Glutamatergic neuron (in vitro differentiated cells): ENCODE measurements around the gene PAQR8. TPM values are rescaled to one million over a fixed set of nuclear protein-coding genes. Genes with fewer than 3 reads are reported as not detected.

Experiments used
- DNase-seq: peaks from one replicate; pipeline ENCODE4 v3.0.0; 2022
- H3K27ac Mint-ChIP-seq: one replicate; pipeline ENCODE4 v1.8.0; 2020; ENCODE audit warnings: mild to moderate bottlenecking, mixed read lengths, inconsistent platforms; ENCODE audit not compliant: unreplicated experiment
- H3K27me3 Mint-ChIP-seq: one replicate; pipeline ENCODE4 v1.8.0; 2020; ENCODE audit warnings: mild to moderate bottlenecking, moderate library complexity, mixed read lengths, inconsistent platforms; ENCODE audit not compliant: unreplicated experiment
- H3K36me3 Mint-ChIP-seq: one replicate; pipeline ENCODE4 v1.8.0; 2020; ENCODE audit warnings: mild to moderate bottlenecking, mixed read lengths, inconsistent platforms; ENCODE audit not compliant: unreplicated experiment
- H3K4me1 Mint-ChIP-seq: one replicate; pipeline ENCODE4 v1.8.0; 2020; ENCODE audit warnings: mild to moderate bottlenecking, low read depth, mixed read lengths, inconsistent platforms; ENCODE audit not compliant: unreplicated experiment
- H3K4me3 Mint-ChIP-seq: one replicate; pipeline ENCODE4 v1.8.0; 2020; ENCODE audit warnings: mild to moderate bottlenecking, mixed read lengths, inconsistent platforms; ENCODE audit not compliant: unreplicated experiment
- H3K9me3 Mint-ChIP-seq: one replicate; pipeline ENCODE4 v1.8.0; 2020; ENCODE audit warnings: mild to moderate bottlenecking, moderate library complexity, mixed read lengths, inconsistent platforms; ENCODE audit not compliant: unreplicated experiment
- total RNA-seq: library from RNA; stranded (reverse); fragmentation: NEBNext Ultra II Directional; extraction: Animal tissue kit (Norgen Biotek cat#: 25700); gene quantifications from one replicate; pipeline ENCODE4 v1.2.1, GENCODE V29; 2021; ENCODE audit not compliant: unreplicated experiment
- TF ChIP-seq, protein P1 (sequence below): fragments of 200-600 bp; sonication (generic); IDR thresholded peaks from one replicate; pipeline ENCODE4 v1.5.0; 2021; ENCODE audit not compliant: partially characterized antibody, unreplicated experiment

PAQR8 gene
- total RNA-seq, 1 donor from 2014 or later, result 2.7 TPM

DNA sequence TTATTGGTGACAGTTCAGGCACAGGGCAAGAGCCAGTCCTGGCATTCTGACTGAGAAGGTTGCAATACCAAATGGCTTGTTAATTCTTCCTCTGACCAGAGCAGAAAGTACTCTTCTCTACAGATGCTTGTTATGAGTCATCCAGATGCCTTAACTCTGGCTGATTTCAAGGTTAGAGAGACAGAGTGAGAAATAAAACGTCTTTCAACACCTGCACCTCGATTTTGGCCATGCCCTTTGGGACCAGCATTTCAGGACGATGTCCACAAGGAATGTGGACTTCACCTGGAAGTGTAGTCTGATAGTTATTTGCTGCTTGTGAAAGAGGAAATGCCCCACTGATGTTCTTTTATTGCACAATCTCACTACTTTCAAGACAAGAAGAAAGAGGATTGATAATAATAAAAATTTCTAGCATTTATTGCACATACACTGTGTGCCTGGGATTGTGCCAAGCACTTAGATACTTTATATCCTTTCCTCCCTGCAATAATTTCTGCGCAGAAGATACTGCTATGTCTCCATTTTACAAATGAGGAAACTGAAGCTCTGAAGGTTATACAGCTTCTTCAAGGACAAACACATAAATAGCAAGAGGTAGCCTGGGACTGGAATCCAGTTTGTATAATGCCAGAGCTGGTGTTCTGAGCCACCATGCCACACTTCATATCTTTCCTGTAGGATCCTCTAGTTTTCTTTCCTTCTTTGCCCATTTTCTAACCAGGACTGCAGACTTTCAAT lies 43.9 kb upstream of the PAQR8 start:
- Mint-ChIP-seq H3K9me3 (no peaks in the 10 kb centered on the region), H3K4me3 (no peak overlapping the region), H3K27ac (no peak overlapping the region), H3K4me1 (no peaks in the 10 kb centered on the region), H3K27me3 (no peaks in the 10 kb centered on the region), H3K36me3 (no peaks in the 10 kb centered on the region)
- DNase-seq, result no peak
- TF ChIP-seq, protein P1, sequence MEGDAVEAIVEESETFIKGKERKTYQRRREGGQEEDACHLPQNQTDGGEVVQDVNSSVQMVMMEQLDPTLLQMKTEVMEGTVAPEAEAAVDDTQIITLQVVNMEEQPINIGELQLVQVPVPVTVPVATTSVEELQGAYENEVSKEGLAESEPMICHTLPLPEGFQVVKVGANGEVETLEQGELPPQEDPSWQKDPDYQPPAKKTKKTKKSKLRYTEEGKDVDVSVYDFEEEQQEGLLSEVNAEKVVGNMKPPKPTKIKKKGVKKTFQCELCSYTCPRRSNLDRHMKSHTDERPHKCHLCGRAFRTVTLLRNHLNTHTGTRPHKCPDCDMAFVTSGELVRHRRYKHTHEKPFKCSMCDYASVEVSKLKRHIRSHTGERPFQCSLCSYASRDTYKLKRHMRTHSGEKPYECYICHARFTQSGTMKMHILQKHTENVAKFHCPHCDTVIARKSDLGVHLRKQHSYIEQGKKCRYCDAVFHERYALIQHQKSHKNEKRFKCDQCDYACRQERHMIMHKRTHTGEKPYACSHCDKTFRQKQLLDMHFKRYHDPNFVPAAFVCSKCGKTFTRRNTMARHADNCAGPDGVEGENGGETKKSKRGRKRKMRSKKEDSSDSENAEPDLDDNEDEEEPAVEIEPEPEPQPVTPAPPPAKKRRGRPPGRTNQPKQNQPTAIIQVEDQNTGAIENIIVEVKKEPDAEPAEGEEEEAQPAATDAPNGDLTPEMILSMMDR, result no peak

DNA sequence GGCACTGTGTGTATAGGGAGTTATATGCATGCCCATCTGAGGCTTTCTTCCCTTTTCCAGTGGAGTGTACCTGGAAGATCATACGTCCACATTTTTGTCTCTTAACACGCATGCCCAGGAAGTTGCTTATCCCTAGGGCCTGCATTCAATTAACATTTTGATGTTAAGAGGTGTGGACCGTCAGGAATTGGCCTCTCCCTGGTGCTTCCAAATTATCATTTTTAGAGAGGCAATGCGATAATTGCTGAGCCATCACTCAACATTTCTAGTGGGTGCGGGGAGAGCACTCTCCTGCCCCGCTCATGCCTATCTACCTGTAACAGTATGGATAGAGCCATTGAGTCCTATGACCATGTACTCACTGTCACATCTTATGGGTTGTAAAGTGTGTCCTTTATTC lies 37.8 kb upstream of the PAQR8 start:
- Mint-ChIP-seq H3K4me1 (no peaks in the 10 kb centered on the region), H3K27ac (no peak overlapping the region), H3K9me3 (peaks cover 2% of the 10 kb centered on the region), H3K4me3 (no peak overlapping the region), H3K36me3 (no peaks in the 10 kb centered on the region), H3K27me3 (peaks cover 2% of the 10 kb centered on the region)
- TF ChIP-seq, protein P1, result no peak
- DNase-seq, result no peak

- Mint-ChIP-seq H3K4me1 (no peaks in the 10 kb centered on the region), H3K4me3 (no peak overlapping the region), H3K27me3 (peaks cover 2% of the 10 kb centered on the region), H3K9me3 (peaks cover 2% of the 10 kb centered on the region), H3K27ac (no peak overlapping the region), H3K36me3 (no peaks in the 10 kb centered on the region)
- TF ChIP-seq, protein P1, result no peak
- DNase-seq, result no peak
Observed at GRCh38 chr6:52325695-52326471, 36.1 kb upstream of the PAQR8 start.

GRCh38 chr6:52326540-52327364 lies 35.2 kb upstream of the PAQR8 start:
- TF ChIP-seq, protein P1, result no peak
- Mint-ChIP-seq H3K4me3 (no peak overlapping the region), H3K27ac (no peak overlapping the region), H3K9me3 (peaks cover 2% of the 10 kb centered on the region), H3K27me3 (peaks cover 2% of the 10 kb centered on the region), H3K36me3 (no peaks in the 10 kb centered on the region), H3K4me1 (no peaks in the 10 kb centered on the region)
- DNase-seq, result no peak
